Lung (tissue), 12 donors: ENCODE results near the gene CD300A. TPM values are rescaled to one million over a fixed set of nuclear protein-coding genes. Genes with fewer than 3 reads are reported as not detected.

ENCODE experiments used
- ATAC-seq: fragments of 200-7000 bp; cut with Tn5 transposase; one replicate; pipeline ENCODE4 v1.9.1; 2020; ENCODE audit warnings: moderate number of reproducible peaks; ENCODE audit not compliant: insufficient read depth, low FRiP score
- DNase-seq, 3 donors: peaks; one replicate each; pipeline ENCODE4 v3.0.0-alpha.2; 2013 to 2017
- H3K27ac ChIP-seq, 2 donors: one replicate each; pipeline ENCODE4 v1.5.1; 2013; ENCODE audit warnings: mild to moderate bottlenecking in 2 of 2, moderate library complexity in 2 of 2, control low read depth in 1 of 2, inconsistent platforms in 1 of 2, low read depth in 1 of 2, low read length in 1 of 2
- H3K27me3 ChIP-seq, 3 donors: one replicate each; pipeline ENCODE4 v1.5.1; 2013; ENCODE audit warnings: low read length in 2 of 3; ENCODE audit not compliant: control insufficient read depth in 3 of 3, insufficient read depth in 3 of 3
- H3K36me3 ChIP-seq, 4 donors: one replicate each; pipeline ENCODE4 v1.5.1; 2013; ENCODE audit warnings: low read length in 4 of 4, mild to moderate bottlenecking in 1 of 4, moderate library complexity in 1 of 4; ENCODE audit not compliant: control insufficient read depth in 4 of 4, insufficient read depth in 4 of 4
- H3K4me1 ChIP-seq, 5 donors: one replicate each; pipeline ENCODE4 v1.5.1; 2013; ENCODE audit warnings: low read length in 5 of 5, mild to moderate bottlenecking in 2 of 5, moderate library complexity in 1 of 5; ENCODE audit not compliant: control insufficient read depth in 5 of 5, insufficient read depth in 5 of 5
- H3K4me3 ChIP-seq: one replicate; pipeline ENCODE4 v1.5.1; 2013; ENCODE audit warnings: mild to moderate bottlenecking, control low read depth, moderate library complexity
- H3K9ac ChIP-seq, 2 donors: one replicate each; pipeline ENCODE4 v1.5.1; 2013; ENCODE audit warnings: low read length in 2 of 2, control low read depth in 1 of 2; ENCODE audit not compliant: insufficient read depth in 1 of 2
- H3K9me3 ChIP-seq, 4 donors: one replicate each; pipeline ENCODE4 v1.5.1; 2013; ENCODE audit warnings: low read length in 3 of 4, mild to moderate bottlenecking in 1 of 4, moderate library complexity in 1 of 4; ENCODE audit not compliant: control insufficient read depth in 4 of 4, insufficient read depth in 3 of 4
- CTCF ChIP-seq: IDR thresholded peaks from 2 replicates; pipeline ENCODE4 v1.5.1; 2012; ENCODE audit warnings: mild to moderate bottlenecking; ENCODE audit errors: control extremely low read depth, extremely low read depth
- WGBS, 2 donors: extraction: QIAGEN DNeasy Blood & Tissue Kit; methylation state at CpG; one replicate each; pipeline ENCODE4 v1.1.7; 2013; 5-methylcytosine and 5-hydroxymethylcytosine counted together
- polyA plus RNA-seq, 2 donors: library from polyadenylated mRNA; stranded (reverse); fragments of 200-250 nt; gene quantifications; one replicate each; pipeline ENCODE4 v1.2.1, GENCODE V29; 2013
- total RNA-seq, 2 donors: library from RNA; depleted of rRNA in 1 of 2; stranded (reverse); fragments of >200 nt in 1 of 2; gene quantifications; one replicate each; pipeline ENCODE4 v1.2.1, GENCODE V29; 2014 to 2021
- donor health status: control.
- donor health status: control.
- donor health status: Bipolar disorder and iron deficiency.
- donor health status: healthy.
- donor health status: DM: yes; HTN: yes; CAD: no.

CD300A gene
- total and polyA plus RNA-seq, 4 donors: 8.0 to 66.3 (median 16.9) TPM

- 90 to 94% methylated on average over 8 of the region's 8 CpGs for WGBS, 2 donors
- H3K36me3 ChIP-seq: no peaks in the 10 kb centered on the region
- ATAC-seq (no peak), DNase-seq (no peak)
- H3K27me3 ChIP-seq: no peaks in the 10 kb centered on the region
- no peak overlapping the region for H3K4me3 ChIP-seq
- no peak for TF ChIP-seq CTCF
- H3K27ac ChIP-seq: no peak overlapping the region
- peaks cover 0 to 8% (median 0%) of the 10 kb centered on the region in 4 donors for H3K9me3 ChIP-seq
- no peak overlapping the region for H3K9ac ChIP-seq
- no peaks in the 10 kb centered on the region for H3K4me1 ChIP-seq
These were observed 61.3 kb downstream of the CD300A start for GRCh38 chr17:74527756-74528155.

GRCh38 chr17:74528491-74529199 lies 62.2 kb downstream of the CD300A start:
- Histone ChIP-seq H3K9ac (no peak overlapping the region), H3K36me3 (no peaks in the 10 kb centered on the region), H3K27me3 (no peaks in the 10 kb centered on the region), H3K4me1 (no peaks in the 10 kb centered on the region), H3K9me3 (no peaks in the 10 kb centered on the region), H3K4me3 (no peak overlapping the region), H3K27ac (no peak overlapping the region)
- DNase-seq (peak in 2 of 3 donors; percentile 15 to 34), ATAC-seq (no peak)
- TF ChIP-seq CTCF: no peak
- 65 to 70% methylated on average over 8 of the region's 8 CpGs for WGBS, 2 donors

GRCh38 chr17:74529243-74529642 lies 62.8 kb downstream of the CD300A start:
- no peak overlapping the region for H3K9ac ChIP-seq
- no peak for TF ChIP-seq CTCF
- H3K4me3 ChIP-seq: no peak overlapping the region
- no peaks in the 10 kb centered on the region for H3K36me3 ChIP-seq
- DNase-seq (no peak), ATAC-seq (no peak)
- no peaks in the 10 kb centered on the region for H3K9me3 ChIP-seq
- H3K27me3 ChIP-seq: no peaks in the 10 kb centered on the region
- 88 to 89% methylated on average over 5 of the region's 5 CpGs for WGBS, 2 donors
- H3K4me1 ChIP-seq: no peaks in the 10 kb centered on the region
- H3K27ac ChIP-seq: no peak overlapping the region

GRCh38 chr17:74530831-74531150 lies 64.4 kb downstream of the CD300A start:
- Histone ChIP-seq H3K27ac (no peak overlapping the region), H3K36me3 (no peaks in the 10 kb centered on the region), H3K9me3 (no peaks in the 10 kb centered on the region), H3K27me3 (no peaks in the 10 kb centered on the region), H3K9ac (no peak overlapping the region), H3K4me1 (no peaks in the 10 kb centered on the region), H3K4me3 (no peak overlapping the region)
- TF ChIP-seq CTCF: no peak
- ATAC-seq (no peak), DNase-seq (no peak)
- WGBS, 2 donors: 86 to 89% methylated on average over 5 of the region's 5 CpGs
